Frontal cortex (tissue), 4 donors: ENCODE results near the gene OR5AC2. TPM values are rescaled to one million over a fixed set of nuclear protein-coding genes. Genes with fewer than 3 reads are reported as not detected.
A peak's percentile ranks its signal among the peaks of the same experiment; 100 is the strongest.

ENCODE experiments used
- DNase-seq, 2 donors: peaks; one replicate each; pipeline ENCODE4 v3.0.0; 2012; ENCODE audit warnings: low spot score in 2 of 2
- FAIRE-seq: peaks from 2 replicates; lab custom pipeline; 2012; peaks lifted over from hg19 to GRCh38; lab: Jason Lieb, UNC
- total RNA-seq: library from RNA; depleted of rRNA; stranded (reverse); fragments of >200 nt; gene quantifications from one replicate; pipeline ENCODE4 v1.2.3, GENCODE V29; 2014
- donor health status: control.
- donor health status: control.
- donor health status: control.

The OR5AC2 gene
- total RNA-seq = not detected

- no peak for FAIRE-seq
- no peak for DNase-seq
Observed at GRCh38 chr3:98086873-98087272, at the start of gene OR5AC2. Gene OR5AC2 (plus strand): TSS chr3:98087173. CDS start chr3:98087173, 0 bp downstream.

GRCh38 chr3:98038286-98038685 is 48.7 kb upstream of the OR5AC2 start:
- FAIRE-seq = no peak

GRCh38 chr3:98038876-98039275 is 48.1 kb upstream of the OR5AC2 start:
- DNase-seq = no peak
- FAIRE-seq = no peak

More at GRCh38 chr3:98038286-98038685, 48.7 kb upstream of the OR5AC2 start:
- DNase-seq = no peak

- FAIRE-seq = peak; percentile 87
- peak; percentile 21 to 24 for DNase-seq
Observed at GRCh38 chr3:98039322-98040024, 47.5 kb upstream of the OR5AC2 start.

- FAIRE-seq = peak; percentile 28
- DNase-seq = no peak
Observed at GRCh38 chr3:98041350-98041749, 45.6 kb upstream of the OR5AC2 start.

- no peak for DNase-seq
- no peak for FAIRE-seq
Observed at GRCh38 chr3:98048586-98048985, 38.4 kb upstream of the OR5AC2 start.

- FAIRE-seq (no peak), DNase-seq (no peak)
Observed at GRCh38 chr3:98049271-98049670, 37.7 kb upstream of the OR5AC2 start.

- no peak for DNase-seq
- FAIRE-seq = no peak
Observed at GRCh38 chr3:98056035-98056434, 30.9 kb upstream of the OR5AC2 start.

GRCh38 chr3:98057631-98058030 is 29.3 kb upstream of the OR5AC2 start:
- no peak for FAIRE-seq
- no peak for DNase-seq

GRCh38 chr3:98058244-98058960 is 28.6 kb upstream of the OR5AC2 start:
- FAIRE-seq (no peak), DNase-seq (no peak)

GRCh38 chr3:98068824-98069223 is 18.1 kb upstream of the OR5AC2 start:
- FAIRE-seq = no peak
- no peak for DNase-seq

GRCh38 chr3:98070840-98071239 is 16.1 kb upstream of the OR5AC2 start:
- FAIRE-seq (no peak), DNase-seq (no peak)

GRCh38 chr3:98073486-98073885 is 13.5 kb upstream of the OR5AC2 start:
- no peak for FAIRE-seq
- DNase-seq = no peak

- DNase-seq = no peak
- no peak for FAIRE-seq
Observed at GRCh38 chr3:98095882-98096281, 8.9 kb downstream of the OR5AC2 start.

GRCh38 chr3:98099848-98100247 is 12.9 kb downstream of the OR5AC2 start:
- DNase-seq = no peak
- no peak for FAIRE-seq

GRCh38 chr3:98108162-98108561 is 21.2 kb downstream of the OR5AC2 start:
- FAIRE-seq (no peak), DNase-seq (no peak)

- no peak for DNase-seq
- no peak for FAIRE-seq
Observed at GRCh38 chr3:98109807-98110549, 23.0 kb downstream of the OR5AC2 start.

GRCh38 chr3:98110550-98110908 is 23.6 kb downstream of the OR5AC2 start:
- FAIRE-seq (no peak), DNase-seq (no peak)

- DNase-seq = no peak
- no peak for FAIRE-seq
Observed at GRCh38 chr3:98114264-98114663, 27.3 kb downstream of the OR5AC2 start.

- no peak for DNase-seq
- FAIRE-seq = no peak
Observed at GRCh38 chr3:98115717-98116116, 28.7 kb downstream of the OR5AC2 start.

- FAIRE-seq = no peak
- no peak for DNase-seq
Observed at GRCh38 chr3:98130421-98130820, 43.4 kb downstream of the OR5AC2 start, which contains the start of gene OR5H1. Gene OR5H1 (plus strand): TSS chr3:98130721. CDS start chr3:98132698, 1,977 bp downstream.
